Ecto neural progenitor cell (in vitro differentiated cells): ENCODE data around the gene CCRL2.
A peak's percentile ranks its signal among the peaks of the same experiment; 100 is the strongest.
"Not testable (repeated sequence)": the region's sequence is repeated elsewhere in the genome, so short reads cannot be mapped to it uniquely, and the experiment has no call there.

ENCODE experiments used
- DNase-seq: peaks from one replicate; pipeline ENCODE4 v3.0.0-alpha.2; 2018; ENCODE audit warnings: low spot score

The CCRL2 gene

GRCh38 chr3:46429250-46429649 lies 22.2 kb downstream of the CCRL2 start:
- DNase-seq = no peak

GRCh38 chr3:46429671-46430070 lies 22.6 kb downstream of the CCRL2 start:
- DNase-seq = no peak

GRCh38 chr3:46430879-46431278 lies 23.8 kb downstream of the CCRL2 start:
- DNase-seq = not testable (repeated sequence)

GRCh38 chr3:46431905-46432304 lies 24.8 kb downstream of the CCRL2 start:
- DNase-seq = not testable (repeated sequence)

GRCh38 chr3:46433118-46433517 lies 26.1 kb downstream of the CCRL2 start:
- not testable (repeated sequence) for DNase-seq

GRCh38 chr3:46433841-46434240 lies 26.8 kb downstream of the CCRL2 start:
- DNase-seq = no peak

GRCh38 chr3:46435081-46435726 lies 28.1 kb downstream of the CCRL2 start:
- no peak for DNase-seq

GRCh38 chr3:46438831-46439230 lies 31.8 kb downstream of the CCRL2 start:
- DNase-seq = no peak

- DNase-seq = no peak
These were observed 33.7 kb downstream of the CCRL2 start for GRCh38 chr3:46440531-46441294.

- DNase-seq = no peak
These were observed 35.8 kb downstream of the CCRL2 start for GRCh38 chr3:46442576-46443530.

GRCh38 chr3:46447228-46447985 lies 40.3 kb downstream of the CCRL2 start:
- no peak for DNase-seq

GRCh38 chr3:46448721-46449120 lies 41.7 kb downstream of the CCRL2 start:
- no peak for DNase-seq

- DNase-seq = no peak
These were observed 42.9 kb downstream of the CCRL2 start for GRCh38 chr3:46449755-46450552.

GRCh38 chr3:46453526-46454208 lies 46.6 kb downstream of the CCRL2 start:
- DNase-seq = peak; percentile 9

- peak; percentile 9 for DNase-seq
These were observed 47.1 kb downstream of the CCRL2 start for GRCh38 chr3:46454209-46454595.

GRCh38 chr3:46454606-46455005 lies 47.5 kb downstream of the CCRL2 start:
- DNase-seq = no peak

- peak; percentile 11 for DNase-seq
These were observed 48.4 kb downstream of the CCRL2 start for GRCh38 chr3:46455231-46456115.

GRCh38 chr3:46456118-46456517 lies 49.1 kb downstream of the CCRL2 start:
- DNase-seq = peak; percentile 20
